Progenitor cell of endocrine pancreas (in vitro differentiated cells): ENCODE data around the gene DCT. TPM values are rescaled to one million over a fixed set of nuclear protein-coding genes. Genes with fewer than 3 reads are reported as not detected.

Experiments used
- DNase-seq: peaks from one replicate; pipeline ENCODE4 v3.0.0; 2021; ENCODE audit warnings: low spot score; ENCODE audit not compliant: unreplicated experiment
- H3K27ac Mint-ChIP-seq: 2 replicates; pipeline ENCODE4 v1.8.0; 2021; ENCODE audit warnings: mild to moderate bottlenecking, moderate library complexity, mixed read lengths
- H3K27me3 Mint-ChIP-seq: 2 replicates; pipeline ENCODE4 v1.8.0; 2021; ENCODE audit warnings: mixed read lengths
- H3K36me3 Mint-ChIP-seq: 2 replicates; pipeline ENCODE4 v1.8.0; 2022; ENCODE audit warnings: mixed read lengths; ENCODE audit not compliant: insufficient read depth
- H3K4me1 Mint-ChIP-seq: 2 replicates; pipeline ENCODE4 v1.8.0; 2021; ENCODE audit warnings: low read depth, mixed read lengths
- H3K4me3 Mint-ChIP-seq: 2 replicates; pipeline ENCODE4 v1.8.0; 2021; ENCODE audit warnings: low read depth, mild to moderate bottlenecking, moderate library complexity, mixed read lengths
- H3K9me3 Mint-ChIP-seq: 2 replicates; pipeline ENCODE4 v1.8.0; 2021; ENCODE audit warnings: low read depth, mixed read lengths
- total RNA-seq: library from RNA; stranded (reverse); gene quantifications from 2 replicates; pipeline ENCODE4 v1.2.1, GENCODE V29; 2021
- TF ChIP-seq, protein P1 (sequence below): fragments of 200-600 bp; sonication (generic); IDR thresholded peaks from one replicate; pipeline ENCODE4 v1.5.0; 2021; ENCODE audit warnings: antibody characterized with exemption, mild to moderate bottlenecking; ENCODE audit not compliant: unreplicated experiment

Gene DCT
- total RNA-seq, 1 donor from 2014 or later, result not detected

DNA sequence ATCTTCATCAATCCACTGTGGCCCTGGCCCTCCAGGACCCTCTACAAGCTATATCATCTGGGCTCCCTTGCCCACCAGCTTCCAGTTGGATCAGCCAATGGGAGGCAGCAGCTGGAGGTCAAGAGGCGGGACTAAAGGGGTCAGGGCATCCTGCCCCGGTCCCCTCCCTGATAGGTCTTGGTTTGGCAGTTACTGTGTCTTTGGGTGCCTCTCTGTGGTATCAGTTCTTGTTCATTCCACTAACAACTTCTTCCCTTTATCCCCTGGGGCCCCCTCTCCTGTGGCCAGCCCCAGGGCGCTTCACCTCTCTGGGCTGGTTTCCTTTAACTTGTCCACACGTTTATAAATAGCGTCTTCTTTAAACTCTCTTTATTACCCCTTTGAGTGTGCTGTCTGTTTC, 83.6 kb downstream of the DCT start:
- TF ChIP-seq, protein P1, sequence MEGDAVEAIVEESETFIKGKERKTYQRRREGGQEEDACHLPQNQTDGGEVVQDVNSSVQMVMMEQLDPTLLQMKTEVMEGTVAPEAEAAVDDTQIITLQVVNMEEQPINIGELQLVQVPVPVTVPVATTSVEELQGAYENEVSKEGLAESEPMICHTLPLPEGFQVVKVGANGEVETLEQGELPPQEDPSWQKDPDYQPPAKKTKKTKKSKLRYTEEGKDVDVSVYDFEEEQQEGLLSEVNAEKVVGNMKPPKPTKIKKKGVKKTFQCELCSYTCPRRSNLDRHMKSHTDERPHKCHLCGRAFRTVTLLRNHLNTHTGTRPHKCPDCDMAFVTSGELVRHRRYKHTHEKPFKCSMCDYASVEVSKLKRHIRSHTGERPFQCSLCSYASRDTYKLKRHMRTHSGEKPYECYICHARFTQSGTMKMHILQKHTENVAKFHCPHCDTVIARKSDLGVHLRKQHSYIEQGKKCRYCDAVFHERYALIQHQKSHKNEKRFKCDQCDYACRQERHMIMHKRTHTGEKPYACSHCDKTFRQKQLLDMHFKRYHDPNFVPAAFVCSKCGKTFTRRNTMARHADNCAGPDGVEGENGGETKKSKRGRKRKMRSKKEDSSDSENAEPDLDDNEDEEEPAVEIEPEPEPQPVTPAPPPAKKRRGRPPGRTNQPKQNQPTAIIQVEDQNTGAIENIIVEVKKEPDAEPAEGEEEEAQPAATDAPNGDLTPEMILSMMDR, result no peak
- no peaks in the 10 kb centered on the region for H3K4me1 Mint-ChIP-seq
- H3K9me3 Mint-ChIP-seq, result no peaks in the 10 kb centered on the region
- H3K36me3 Mint-ChIP-seq, result peaks cover 10% of the 10 kb centered on the region
- H3K27ac Mint-ChIP-seq, result no peak overlapping the region
- no peak for DNase-seq
- H3K27me3 Mint-ChIP-seq, result no peaks in the 10 kb centered on the region
- no peak overlapping the region for H3K4me3 Mint-ChIP-seq

DNA sequence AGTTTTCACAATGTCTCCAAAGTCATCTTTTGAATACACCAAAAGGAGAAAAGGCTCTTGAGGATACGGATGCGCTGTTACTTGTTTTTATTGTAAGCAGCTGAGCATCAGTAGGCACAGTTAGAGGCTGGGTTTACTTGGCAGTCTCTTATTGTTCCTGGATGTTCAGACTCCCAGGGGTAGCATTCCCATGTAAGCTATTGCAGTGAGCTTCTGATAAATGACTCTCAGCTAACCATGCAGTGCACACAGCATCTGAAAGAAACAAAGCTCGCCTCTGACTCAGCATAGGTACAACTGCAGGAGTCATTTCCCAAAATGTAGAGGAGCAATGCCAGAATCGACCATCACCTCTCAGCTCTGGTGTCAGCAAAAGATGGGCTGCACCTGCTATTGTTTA, 84.8 kb downstream of the DCT start:
- Mint-ChIP-seq H3K27me3 (no peaks in the 10 kb centered on the region), H3K4me3 (no peak overlapping the region), H3K4me1 (no peaks in the 10 kb centered on the region), H3K9me3 (no peaks in the 10 kb centered on the region), H3K36me3 (peaks cover 8% of the 10 kb centered on the region), H3K27ac (no peak overlapping the region)
- DNase-seq, result no peak
- TF ChIP-seq, protein P1, result no peak

DNA sequence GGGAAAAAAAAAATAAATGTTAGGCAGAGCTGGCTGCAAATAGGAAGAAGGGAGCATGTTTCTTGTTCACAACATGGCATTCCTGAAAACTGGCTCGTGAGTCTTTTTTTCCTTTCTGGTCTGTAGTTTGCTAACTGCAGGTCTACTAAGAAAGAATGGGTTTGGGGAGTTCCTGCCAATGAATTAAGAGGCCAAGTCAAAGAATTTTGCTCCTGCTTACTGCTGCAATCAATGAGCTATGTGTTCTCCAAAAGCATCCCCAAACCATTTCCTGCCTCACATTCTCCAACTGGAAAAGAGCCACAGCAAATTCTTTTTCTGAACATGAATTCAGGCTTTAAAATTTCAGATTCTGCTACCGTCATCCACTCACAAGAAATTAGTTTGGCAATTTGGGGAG, 88.6 kb downstream of the DCT start:
- Mint-ChIP-seq H3K27me3 (no peaks in the 10 kb centered on the region), H3K4me3 (no peak overlapping the region), H3K36me3 (no peaks in the 10 kb centered on the region), H3K4me1 (peaks cover 3% of the 10 kb centered on the region), H3K9me3 (no peaks in the 10 kb centered on the region), H3K27ac (no peak overlapping the region)
- TF ChIP-seq, protein P1, result no peak
- DNase-seq, result no peak

DNA sequence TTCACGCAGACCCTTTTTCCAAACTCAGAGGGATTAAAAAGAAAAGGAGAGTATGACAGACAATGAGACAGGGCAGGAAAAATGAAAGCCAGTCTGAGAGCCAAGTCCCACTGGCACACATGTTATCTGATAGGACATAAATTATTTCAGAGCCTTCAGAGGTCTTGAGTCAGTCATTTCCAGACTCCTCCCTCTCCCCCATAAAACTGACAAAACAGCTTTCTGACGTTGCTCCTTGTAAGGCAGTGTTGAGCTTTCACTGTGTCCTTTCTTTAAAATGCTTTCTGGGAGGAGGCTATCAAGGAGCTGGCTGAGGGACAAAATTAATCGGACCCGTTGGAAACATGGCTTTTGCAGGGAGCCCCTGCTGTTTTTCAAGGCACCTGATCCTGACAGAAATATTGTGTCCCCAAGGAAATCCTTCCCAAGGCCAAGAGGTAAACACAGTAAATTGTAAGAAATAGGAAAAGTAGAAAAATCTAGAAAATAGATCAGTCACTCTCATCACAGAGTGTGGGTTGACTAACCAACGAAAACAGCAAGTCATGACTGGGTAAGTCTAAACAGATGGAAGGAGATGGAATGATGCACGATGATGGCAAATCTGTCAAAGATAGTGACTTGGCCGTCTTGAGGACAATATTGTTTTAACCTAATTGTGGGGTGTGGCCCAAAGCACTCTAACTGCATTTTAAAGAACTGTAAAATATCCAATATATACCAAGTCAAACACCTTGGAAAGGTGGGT, 89.7 kb downstream of the DCT start:
- Mint-ChIP-seq H3K27ac (peak overlapping the region; percentile 2), H3K4me1 (peaks cover 3% of the 10 kb centered on the region), H3K9me3 (no peaks in the 10 kb centered on the region), H3K36me3 (no peaks in the 10 kb centered on the region), H3K4me3 (no peak overlapping the region), H3K27me3 (no peaks in the 10 kb centered on the region)
- no peak for DNase-seq
- TF ChIP-seq, protein P1, result no peak

DNA sequence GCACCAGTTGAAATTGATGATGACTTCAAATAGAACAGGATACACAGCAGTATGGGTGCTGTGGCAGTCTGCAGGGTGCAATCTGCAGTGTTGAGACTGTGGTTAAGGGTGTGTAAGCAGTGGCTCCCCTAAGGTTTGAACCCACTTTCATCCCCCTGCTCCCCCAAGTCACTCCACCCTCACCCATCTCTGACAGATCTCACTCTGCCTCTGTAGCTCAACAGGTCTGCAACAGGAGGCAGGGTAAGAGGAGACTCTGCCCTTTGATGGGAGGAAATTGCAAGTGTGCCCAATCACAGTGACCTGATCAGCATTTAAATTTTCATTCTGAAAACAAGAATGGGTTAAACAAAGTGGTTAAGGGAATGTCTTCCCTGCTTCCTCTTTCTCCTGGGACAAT, 92.4 kb downstream of the DCT start:
- no peak overlapping the region for H3K4me3 Mint-ChIP-seq
- H3K36me3 Mint-ChIP-seq, result peaks cover 1% of the 10 kb centered on the region
- TF ChIP-seq, protein P1, result no peak
- no peaks in the 10 kb centered on the region for H3K27me3 Mint-ChIP-seq
- DNase-seq, result no peak
- peaks cover 3% of the 10 kb centered on the region for H3K4me1 Mint-ChIP-seq
- H3K9me3 Mint-ChIP-seq, result no peaks in the 10 kb centered on the region
- no peak overlapping the region for H3K27ac Mint-ChIP-seq

Other genes starting within 250 kb of the DCT start
- gene TGDS, start 116.5 kb upstream of the DCT start, total RNA-seq, result 12.9 and 13.5 TPM in 2 replicates
- gene GPR180, start 122.2 kb upstream of the DCT start, total RNA-seq, result 5.3 TPM in 2 replicates
- 44.7 and 61.1 TPM in 2 replicates for gene SOX21, start 232.9 kb upstream of the DCT start, total RNA-seq